Mesothelial cell of epicardium (in vitro differentiated cells): ENCODE data around the gene FNDC5. TPM values are rescaled to one million over a fixed set of nuclear protein-coding genes. Genes with fewer than 3 reads are reported as not detected.
A peak's percentile ranks its signal among the peaks of the same experiment; 100 is the strongest.

Experiments used
- DNase-seq, 2 experiments: peaks; one replicate each; pipeline ENCODE4 v3.0.0; 2021; ENCODE audit warnings: low spot score in 2 of 2; ENCODE audit not compliant: unreplicated experiment in 2 of 2
- H3K27ac Mint-ChIP-seq: 2 replicates; pipeline ENCODE4 v1.8.0; 2021; ENCODE audit warnings: mixed read lengths
- H3K27me3 Mint-ChIP-seq: 2 replicates; pipeline ENCODE4 v1.8.0; 2021; ENCODE audit warnings: low read depth, mixed read lengths
- H3K36me3 Mint-ChIP-seq: 2 replicates; pipeline ENCODE4 v1.8.0; 2021; ENCODE audit warnings: mixed read lengths
- H3K4me1 Mint-ChIP-seq: 2 replicates; pipeline ENCODE4 v1.8.0; 2021; ENCODE audit warnings: mixed read lengths
- H3K4me3 Mint-ChIP-seq: 2 replicates; pipeline ENCODE4 v1.8.0; 2021; ENCODE audit warnings: mild to moderate bottlenecking, moderate library complexity, mixed read lengths
- H3K9me3 Mint-ChIP-seq: 2 replicates; pipeline ENCODE4 v1.8.0; 2021; ENCODE audit warnings: mixed read lengths
- total RNA-seq: library from RNA; stranded (reverse); gene quantifications from 3 replicates; pipeline ENCODE4 v1.2.1, GENCODE V29; 2021
- TF ChIP-seq, protein P1 (sequence below): fragments of 200-600 bp; sonication (generic); IDR thresholded peaks from one replicate; pipeline ENCODE4 v1.5.0; 2021; ENCODE audit warnings: antibody characterized with exemption; ENCODE audit not compliant: unreplicated experiment

FNDC5 gene
- total RNA-seq, 1 donor from 2014 or later = 164 TPM

GRCh38 chr1:32816676-32817158 is 54.0 kb downstream of the FNDC5 start:
- peaks cover 52% of the 10 kb centered on the region for H3K4me1 Mint-ChIP-seq
- no peak for DNase-seq

DNA sequence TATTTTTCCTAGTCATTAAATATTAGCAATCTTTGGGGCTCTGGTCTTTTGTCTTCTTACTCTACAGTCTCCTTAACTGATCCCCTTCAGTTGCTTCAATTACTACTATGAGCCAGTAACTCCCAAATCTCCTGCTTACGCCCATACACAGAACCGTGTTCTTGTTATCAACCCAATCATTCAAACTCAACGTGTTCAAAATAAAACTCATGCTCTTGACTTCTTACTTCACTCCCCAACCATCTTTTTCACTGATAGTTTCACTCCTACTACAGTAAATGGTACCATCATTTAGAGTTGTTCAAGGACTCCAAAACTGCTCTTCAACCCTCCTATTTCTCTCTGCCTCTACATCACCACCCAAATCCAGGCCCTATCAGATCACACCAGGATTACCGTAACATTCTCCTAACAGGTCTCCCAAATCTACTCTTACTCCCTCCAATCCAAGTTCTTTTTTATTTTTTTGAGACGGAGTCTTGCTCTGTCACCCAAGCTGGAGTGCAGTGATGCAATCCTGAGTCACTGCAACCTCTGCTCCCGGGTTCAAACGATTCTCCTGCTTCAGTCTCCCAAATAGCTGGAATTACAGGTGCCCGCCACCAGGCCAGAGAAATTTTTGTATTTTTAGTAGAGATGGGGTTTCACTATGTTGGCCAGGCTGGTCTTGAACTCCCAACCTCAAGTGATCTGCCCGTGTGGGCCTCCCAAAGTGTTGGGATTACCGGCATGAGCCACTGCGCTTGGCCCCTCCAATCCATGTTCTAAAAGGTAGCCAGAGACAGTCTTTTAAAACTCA is 56.6 kb downstream of the FNDC5 start:
- Mint-ChIP-seq H3K4me3 (no peak overlapping the region), H3K36me3 (peaks cover 8% of the 10 kb centered on the region), H3K27ac (peak overlapping the region; percentile 2), H3K9me3 (no peaks in the 10 kb centered on the region), H3K27me3 (no peaks in the 10 kb centered on the region), H3K4me1 (peaks cover 61% of the 10 kb centered on the region)
- no peak for DNase-seq
- TF ChIP-seq, protein P1, sequence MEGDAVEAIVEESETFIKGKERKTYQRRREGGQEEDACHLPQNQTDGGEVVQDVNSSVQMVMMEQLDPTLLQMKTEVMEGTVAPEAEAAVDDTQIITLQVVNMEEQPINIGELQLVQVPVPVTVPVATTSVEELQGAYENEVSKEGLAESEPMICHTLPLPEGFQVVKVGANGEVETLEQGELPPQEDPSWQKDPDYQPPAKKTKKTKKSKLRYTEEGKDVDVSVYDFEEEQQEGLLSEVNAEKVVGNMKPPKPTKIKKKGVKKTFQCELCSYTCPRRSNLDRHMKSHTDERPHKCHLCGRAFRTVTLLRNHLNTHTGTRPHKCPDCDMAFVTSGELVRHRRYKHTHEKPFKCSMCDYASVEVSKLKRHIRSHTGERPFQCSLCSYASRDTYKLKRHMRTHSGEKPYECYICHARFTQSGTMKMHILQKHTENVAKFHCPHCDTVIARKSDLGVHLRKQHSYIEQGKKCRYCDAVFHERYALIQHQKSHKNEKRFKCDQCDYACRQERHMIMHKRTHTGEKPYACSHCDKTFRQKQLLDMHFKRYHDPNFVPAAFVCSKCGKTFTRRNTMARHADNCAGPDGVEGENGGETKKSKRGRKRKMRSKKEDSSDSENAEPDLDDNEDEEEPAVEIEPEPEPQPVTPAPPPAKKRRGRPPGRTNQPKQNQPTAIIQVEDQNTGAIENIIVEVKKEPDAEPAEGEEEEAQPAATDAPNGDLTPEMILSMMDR = no peak

More at GRCh38 chr1:32816676-32817158, 54.0 kb downstream of the FNDC5 start:
- peak overlapping the region; percentile 98 for H3K27ac Mint-ChIP-seq
- peaks cover 2% of the 10 kb centered on the region for H3K36me3 Mint-ChIP-seq
- TF ChIP-seq, protein P1 = no peak
- no peaks in the 10 kb centered on the region for H3K9me3 Mint-ChIP-seq
- H3K4me3 Mint-ChIP-seq = peak overlapping the region; percentile 95
- no peaks in the 10 kb centered on the region for H3K27me3 Mint-ChIP-seq

Other genes with a start within 250 kb of the FNDC5 start
- 37.8 to 41.3 TPM (median 39.3 TPM) in 3 replicates for gene ZBTB8OS, start 220.4 kb downstream of the FNDC5 start, total RNA-seq
- gene RBBP4, start 219.7 kb downstream of the FNDC5 start, total RNA-seq = 387 to 395 TPM (median 388 TPM) in 3 replicates
- 3.9 to 4.5 TPM (median 4.0 TPM) in 3 replicates for gene SYNC, start 168.1 kb downstream of the FNDC5 start, total RNA-seq
- 101 to 105 TPM (median 101 TPM) in 3 replicates for gene YARS1, start 53.6 kb downstream of the FNDC5 start, total RNA-seq
- gene S100PBP, start 53.3 kb downstream of the FNDC5 start, total RNA-seq = 61.8 to 66.8 TPM (median 62.1 TPM) in 3 replicates
- 2.3 to 2.9 TPM (median 2.9 TPM) in 3 replicates for gene HPCA, start 15.6 kb upstream of the FNDC5 start, total RNA-seq
- gene TMEM54, start 30.5 kb upstream of the FNDC5 start, total RNA-seq = 46.5 to 49.0 TPM (median 47.7 TPM) in 3 replicates
- gene RNF19B, start 93.9 kb upstream of the FNDC5 start, total RNA-seq = 14.3 to 15.5 TPM (median 14.6 TPM) in 3 replicates
- gene AK2, start 166.0 kb upstream of the FNDC5 start, total RNA-seq = 136 to 142 TPM (median 139 TPM) in 3 replicates
- 9.6 to 15.1 TPM (median 14.4 TPM) in 3 replicates for gene AZIN2, start 210.2 kb upstream of the FNDC5 start, total RNA-seq